Fibroblast of mammary gland (primary cell): ENCODE data around the gene FPR1.
A peak's percentile ranks its signal among the peaks of the same experiment; 100 is the strongest.

Source experiments
- DNase-seq: peaks from one replicate; pipeline ENCODE4 v3.0.0-alpha.2; 2010; ENCODE audit warnings: low read depth
- H3K4me3 ChIP-seq: 2 replicates; pipeline ENCODE4 v1.5.1; 2011; ENCODE audit warnings: low read depth, mild to moderate bottlenecking, low read length, moderate library complexity; ENCODE audit not compliant: control insufficient read depth
- TF ChIP-seq, protein P1 (sequence below): conservative IDR thresholded peaks from 2 replicates; pipeline ENCODE4 v1.5.1; 2011; ENCODE audit warnings: low read depth, low read length, inconsistent platforms; ENCODE audit not compliant: control insufficient read depth, insufficient read depth

The FPR1 gene

DNA sequence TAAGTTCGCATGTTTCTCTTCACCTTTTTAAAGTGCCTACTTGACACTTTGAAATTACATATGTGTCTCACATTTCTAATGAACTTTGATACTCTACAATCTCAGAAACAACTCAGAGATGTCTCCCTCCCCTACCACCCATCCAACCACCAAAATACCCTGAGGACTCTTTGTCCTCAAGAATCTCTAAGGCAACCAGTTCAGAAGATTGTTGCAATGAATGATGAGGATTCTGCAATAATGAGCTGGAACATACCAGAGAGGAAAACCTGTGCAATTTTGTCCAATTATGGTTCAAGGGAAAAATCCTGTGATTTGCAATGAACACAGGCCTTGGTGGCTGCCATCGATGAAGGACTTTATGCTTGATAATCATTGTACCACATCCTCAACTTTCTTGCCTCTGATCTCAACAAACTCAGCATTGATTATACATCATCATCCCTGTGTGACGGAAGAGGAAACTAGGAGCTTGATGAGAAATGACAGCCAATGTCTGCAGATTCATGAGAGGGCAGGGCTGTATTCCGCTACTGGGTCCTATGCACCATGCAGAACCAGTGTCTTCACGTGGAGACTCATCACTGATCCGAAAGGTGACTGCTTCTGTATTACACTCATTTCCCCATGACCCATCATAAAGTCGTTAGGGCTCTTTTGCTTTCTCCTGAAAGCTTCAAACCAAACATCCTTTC, 1.1 kb downstream of the FPR1 start:
- DNase-seq = peak; percentile 68
- TF ChIP-seq, protein P1, sequence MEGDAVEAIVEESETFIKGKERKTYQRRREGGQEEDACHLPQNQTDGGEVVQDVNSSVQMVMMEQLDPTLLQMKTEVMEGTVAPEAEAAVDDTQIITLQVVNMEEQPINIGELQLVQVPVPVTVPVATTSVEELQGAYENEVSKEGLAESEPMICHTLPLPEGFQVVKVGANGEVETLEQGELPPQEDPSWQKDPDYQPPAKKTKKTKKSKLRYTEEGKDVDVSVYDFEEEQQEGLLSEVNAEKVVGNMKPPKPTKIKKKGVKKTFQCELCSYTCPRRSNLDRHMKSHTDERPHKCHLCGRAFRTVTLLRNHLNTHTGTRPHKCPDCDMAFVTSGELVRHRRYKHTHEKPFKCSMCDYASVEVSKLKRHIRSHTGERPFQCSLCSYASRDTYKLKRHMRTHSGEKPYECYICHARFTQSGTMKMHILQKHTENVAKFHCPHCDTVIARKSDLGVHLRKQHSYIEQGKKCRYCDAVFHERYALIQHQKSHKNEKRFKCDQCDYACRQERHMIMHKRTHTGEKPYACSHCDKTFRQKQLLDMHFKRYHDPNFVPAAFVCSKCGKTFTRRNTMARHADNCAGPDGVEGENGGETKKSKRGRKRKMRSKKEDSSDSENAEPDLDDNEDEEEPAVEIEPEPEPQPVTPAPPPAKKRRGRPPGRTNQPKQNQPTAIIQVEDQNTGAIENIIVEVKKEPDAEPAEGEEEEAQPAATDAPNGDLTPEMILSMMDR = no peak
- H3K4me3 ChIP-seq = no peak overlapping the region

DNA sequence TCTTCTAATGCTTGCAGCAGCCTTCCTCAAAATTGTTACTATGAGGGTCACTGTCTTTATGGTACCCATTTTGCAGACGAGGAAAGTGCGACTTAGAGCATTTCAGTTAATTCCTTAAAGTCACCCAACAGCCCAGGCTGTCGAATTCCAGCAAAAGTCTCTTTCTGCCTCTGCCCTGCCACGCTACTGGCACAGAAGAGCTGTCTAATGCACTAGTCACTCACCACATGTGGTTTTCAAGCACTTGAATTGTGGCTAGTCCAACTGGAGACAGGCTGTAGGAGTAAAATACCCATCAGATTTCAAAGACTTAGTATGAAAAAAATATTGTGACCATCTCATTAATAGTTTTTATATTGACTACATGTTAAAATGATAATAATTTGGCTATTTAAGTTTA, 1.7 kb downstream of the FPR1 start:
- TF ChIP-seq, protein P1 = no peak

DNA sequence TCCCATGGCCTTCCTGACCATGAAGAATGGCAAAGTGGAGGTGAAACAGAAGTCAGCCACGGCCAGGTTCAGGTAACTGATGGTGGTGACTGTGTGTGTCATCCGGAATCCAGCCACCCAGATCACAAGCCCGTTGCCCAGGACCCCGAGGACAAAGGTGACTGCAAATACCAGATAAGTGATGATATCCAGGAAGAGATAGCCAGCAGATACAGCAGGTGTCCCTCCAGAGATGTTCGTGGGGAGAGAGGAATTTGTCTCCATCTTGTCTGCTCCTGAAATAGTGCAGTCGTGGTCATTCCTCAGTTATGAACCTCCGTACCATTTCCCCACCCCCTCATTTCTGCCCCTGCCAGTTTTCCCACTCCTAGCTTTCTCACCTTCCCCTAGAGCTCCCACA, 4.9 kb downstream of the FPR1 start:
- TF ChIP-seq, protein P1 = no peak
- no peak for DNase-seq
- H3K4me3 ChIP-seq = no peak overlapping the region

More for the DNA sequence above, 1.7 kb downstream of the FPR1 start:
- DNase-seq = peak; percentile 64
- H3K4me3 ChIP-seq = no peak overlapping the region

DNA sequence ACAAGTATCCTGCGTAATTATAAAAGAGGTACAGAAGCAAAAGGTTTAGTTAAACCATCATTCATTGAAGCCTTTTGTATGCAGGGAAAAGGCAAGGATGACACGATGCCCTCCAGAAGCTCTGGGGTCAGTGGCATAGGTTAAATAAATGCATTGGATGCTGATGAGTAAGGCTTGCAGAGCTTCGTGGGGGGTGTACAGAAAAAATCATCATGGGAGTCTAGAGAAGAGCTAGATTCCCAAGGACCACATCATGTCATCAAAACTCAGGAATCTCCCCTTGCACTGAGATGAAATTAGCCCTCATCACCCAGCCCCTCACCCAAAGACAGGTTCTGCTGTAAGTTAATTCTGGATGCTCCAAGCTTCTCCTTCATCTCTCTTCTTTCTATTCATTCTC, 8.3 kb downstream of the FPR1 start:
- H3K4me3 ChIP-seq = no peak overlapping the region
- TF ChIP-seq, protein P1 = no peak
- DNase-seq = peak; percentile 88

DNA sequence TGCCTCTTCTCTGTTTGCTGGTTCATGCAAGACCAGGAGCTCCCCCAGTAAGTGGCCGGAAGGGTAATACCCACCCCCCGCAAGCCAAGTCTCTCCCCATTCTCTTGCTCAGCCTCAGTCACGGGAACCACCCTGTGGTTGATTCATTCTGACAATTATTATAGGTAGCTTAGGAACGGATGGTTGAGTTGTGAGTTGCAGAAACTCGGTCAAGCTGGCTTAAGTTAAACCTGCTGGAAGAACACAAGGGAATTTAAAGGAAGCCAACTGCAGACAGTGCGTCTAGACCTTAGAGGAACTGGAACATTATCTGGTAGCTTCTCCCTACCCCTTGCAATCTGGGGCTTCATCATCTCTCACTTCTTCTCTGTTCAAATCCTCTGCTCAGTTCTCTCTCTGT, 8.9 kb downstream of the FPR1 start:
- peak; percentile 94 for DNase-seq
- H3K4me3 ChIP-seq = no peak overlapping the region
- TF ChIP-seq, protein P1 = no peak

DNA sequence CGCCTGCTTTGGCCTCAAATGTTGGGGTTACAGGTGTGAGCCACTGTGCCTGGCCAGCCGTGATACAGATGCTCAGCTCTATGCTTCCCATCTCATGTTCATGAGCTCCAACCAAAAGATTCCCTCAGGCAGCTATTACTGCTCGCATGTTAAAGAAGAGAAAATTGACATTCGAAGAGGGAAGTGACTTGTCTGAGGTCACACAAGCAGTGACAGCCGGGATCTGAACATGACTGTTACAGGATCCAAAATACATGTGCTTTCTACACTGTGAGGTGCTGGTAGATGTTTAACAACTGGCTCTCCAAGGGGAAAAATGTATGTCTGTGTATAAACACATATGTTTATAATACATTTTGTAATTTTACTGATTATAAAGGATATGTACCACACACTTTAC, 11.3 kb downstream of the FPR1 start:
- no peak for DNase-seq
- TF ChIP-seq, protein P1 = no peak
- no peak overlapping the region for H3K4me3 ChIP-seq
